Measurements from ENCODE around the gene KIF1B. TPM values are rescaled to one million over a fixed set of nuclear protein-coding genes. Genes with fewer than 3 reads are reported as not detected.

KIF1B gene
- total and polyA plus RNA-seq, 9 of the 15 experiments (the other 6 are each of a cell fraction or from before 2014, with no cell fraction given): 2.8 to 19.8 (median 11.9) TPM

- TF ChIP-seq ZNF318 (IDR thresholded peaks at IDR 0.05; ENCODE audit: borderline replicate concordance in 1 of 2, low read depth in 1 of 2): no peak
- TF ChIP-seq ZBTB40 (IDR thresholded peaks at IDR 0.05): no peak
- no peak for TF ChIP-seq ZBTB40 (CRISPR knock-in tag; IDR thresholded peaks at IDR 0.05)
Measured at GRCh38 chr1:10236405-10237156, 26.2 kb downstream of the KIF1B start (continued).
